ENCODE data around the gene TCAIM.
"Not testable (repeated sequence)": the region's sequence is repeated elsewhere in the genome, so short reads cannot be mapped to it uniquely, and the experiment has no call there.

The TCAIM gene

GRCh38 chr3:44416031-44417030 is 77.8 kb downstream of the TCAIM start:
- DNase-seq (ENCODE audit: low read depth): no peak

- not testable (repeated sequence) for DNase-seq (ENCODE audit: low read depth)
These were observed 79.6 kb downstream of the TCAIM start for GRCh38 chr3:44418118-44418517.

DNA sequence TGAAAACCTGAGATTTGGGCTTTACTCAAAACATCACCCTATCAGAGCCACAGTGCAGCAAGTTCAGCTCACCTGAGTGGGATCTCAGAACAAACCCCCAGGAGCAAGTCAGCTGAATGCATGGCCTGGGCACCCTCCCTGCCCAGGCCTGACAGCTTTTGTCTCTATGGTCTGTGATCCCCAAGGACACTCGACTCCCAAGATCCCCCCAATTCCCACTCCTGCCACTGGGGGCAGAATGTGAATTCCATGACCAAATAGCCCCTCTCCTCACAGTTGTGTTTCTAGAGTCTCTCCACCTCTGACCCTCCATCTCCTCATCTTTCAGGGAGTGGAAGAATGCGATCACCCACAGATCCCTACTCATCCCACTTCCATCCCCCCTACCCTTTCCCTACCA is 80.0 kb downstream of the TCAIM start:
- DNase-seq (ENCODE audit: low read depth): no peak

DNA sequence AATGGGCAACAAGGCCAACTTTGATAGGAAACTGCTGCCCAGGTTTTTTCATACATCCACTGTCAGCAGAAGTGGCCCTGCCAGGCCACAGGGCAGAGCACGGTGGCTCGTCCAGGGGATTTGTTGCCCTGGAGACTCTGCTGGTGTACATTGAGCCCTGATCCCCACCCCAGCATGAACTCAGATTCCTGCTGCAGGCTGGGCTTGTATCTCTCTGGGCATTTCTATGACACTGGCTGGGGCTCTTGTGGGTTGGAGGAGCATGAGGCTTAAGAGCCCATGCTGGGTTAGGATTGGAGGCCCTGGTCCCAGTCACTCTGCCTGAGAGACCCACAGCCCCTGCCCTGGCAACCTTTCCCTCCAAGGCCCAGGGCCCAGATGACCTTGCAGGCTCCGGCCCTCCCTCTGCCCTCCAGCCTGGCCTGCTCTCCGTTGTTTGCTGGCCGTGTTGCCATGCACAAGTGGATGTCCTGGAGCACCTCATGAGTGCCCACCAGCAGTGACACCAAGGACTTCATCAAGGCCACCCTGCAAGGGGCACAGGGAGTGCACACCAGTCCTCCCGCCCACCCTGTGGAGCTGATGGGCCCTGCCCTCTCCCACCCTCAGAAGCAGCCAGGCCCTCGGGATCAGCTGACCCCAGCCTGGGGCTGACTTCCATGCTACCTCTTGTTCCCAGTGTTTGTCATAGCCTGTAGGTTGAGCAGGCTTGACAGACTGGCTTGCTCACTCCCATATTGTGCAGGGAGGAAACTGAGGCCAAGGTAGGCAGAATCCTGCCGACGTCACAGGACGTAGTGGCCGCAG is 80.8 kb downstream of the TCAIM start:
- DNase-seq (ENCODE audit: low read depth): no peak

DNA sequence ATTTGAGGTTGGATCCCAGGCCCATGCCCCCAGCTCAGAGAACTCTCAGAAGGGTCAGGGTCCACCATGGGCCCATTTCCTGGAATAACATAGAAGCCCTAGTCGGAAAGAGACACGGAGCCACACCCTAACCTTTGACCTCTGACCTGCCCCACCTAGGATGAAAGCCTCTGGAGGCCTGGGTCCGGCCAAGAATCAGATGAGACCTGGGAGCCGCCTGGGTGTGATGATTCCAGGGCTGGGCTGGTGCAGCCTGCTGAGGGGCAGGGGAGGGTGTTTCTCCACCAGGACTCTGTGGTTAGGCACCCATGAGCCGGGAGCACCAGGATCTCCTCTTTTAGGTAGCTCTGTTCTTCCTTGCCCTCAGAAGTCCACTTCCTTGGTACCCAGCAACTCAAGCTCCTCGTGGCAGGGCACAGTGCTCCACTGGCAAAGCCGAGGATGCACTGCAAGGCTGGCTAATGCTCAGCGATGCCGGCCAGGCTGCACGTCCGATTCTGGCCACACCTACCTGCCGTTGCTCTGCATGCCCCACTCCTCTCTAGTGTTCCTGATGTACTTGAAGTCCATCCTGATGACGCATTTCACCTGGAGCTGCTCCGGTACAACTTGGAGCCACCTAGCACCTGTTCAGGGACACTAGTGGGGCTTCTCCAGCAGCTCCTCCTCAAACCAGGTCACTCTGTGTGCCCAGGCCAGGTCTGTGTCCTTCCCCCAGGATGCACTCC is 81.5 kb downstream of the TCAIM start:
- DNase-seq (ENCODE audit: low read depth): no peak

DNA sequence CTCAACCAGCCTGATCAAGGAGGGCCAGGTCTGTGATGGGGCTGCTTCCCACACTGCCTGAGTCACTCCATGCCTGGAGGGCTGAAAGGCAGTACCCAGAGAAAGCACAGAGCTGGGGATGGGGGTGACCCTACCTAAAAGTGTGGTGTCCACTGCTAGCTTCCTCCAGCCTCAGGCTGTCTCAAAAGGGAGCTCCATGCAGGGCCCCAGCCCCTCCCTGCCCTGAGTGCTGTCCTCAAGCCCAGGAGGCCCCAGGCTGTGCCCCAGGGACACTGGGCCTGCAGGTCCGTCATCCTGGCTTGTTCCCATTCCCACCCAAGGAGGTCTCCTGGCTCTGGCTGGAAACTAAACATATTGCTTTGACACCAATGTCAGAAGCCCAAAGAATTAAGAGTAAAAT is 82.1 kb downstream of the TCAIM start:
- no peak for DNase-seq (ENCODE audit: low read depth)

GRCh38 chr3:44421280-44421679 is 82.7 kb downstream of the TCAIM start:
- no peak for DNase-seq (ENCODE audit: low read depth)

DNA sequence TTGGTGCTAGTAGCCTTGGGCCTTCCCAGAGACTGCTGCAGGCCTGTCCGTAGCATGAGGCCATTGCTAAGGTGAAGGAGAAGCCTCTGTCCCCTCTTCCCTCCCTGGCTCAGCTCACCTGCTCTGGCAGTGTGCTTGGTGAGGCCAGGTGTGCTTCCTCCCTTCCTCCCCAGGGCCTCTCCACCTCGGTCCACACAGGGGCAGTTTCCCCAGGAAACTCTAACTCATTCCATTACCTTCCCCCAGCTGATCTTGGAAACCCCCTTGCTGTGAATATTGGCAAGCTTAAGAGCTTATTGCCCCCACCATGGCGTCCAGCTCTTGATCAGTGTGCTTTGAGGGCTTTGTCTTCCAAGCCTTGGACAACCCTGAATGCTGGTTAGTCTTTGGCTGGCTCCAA is 86.2 kb downstream of the TCAIM start:
- DNase-seq (ENCODE audit: low read depth): no peak

DNA sequence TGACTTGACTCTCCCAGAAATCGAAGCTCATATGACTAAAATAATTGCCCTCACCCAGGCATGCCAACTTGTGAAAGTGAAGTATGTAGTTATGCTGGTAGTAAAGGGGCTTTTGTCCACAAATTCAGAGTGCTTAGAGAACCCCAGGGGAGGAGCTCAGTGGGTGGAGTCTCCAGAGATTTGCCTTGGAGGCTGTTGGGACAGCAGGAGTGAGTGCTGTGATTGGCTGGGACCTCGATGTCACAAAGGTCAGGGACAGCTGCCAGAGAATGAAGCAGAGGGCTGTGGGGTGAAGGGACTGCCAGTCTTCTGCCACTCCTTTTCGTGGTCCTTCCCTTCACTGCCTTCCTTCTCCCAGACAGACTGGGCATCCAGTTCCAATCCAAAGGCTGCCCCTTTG is 89.1 kb downstream of the TCAIM start:
- no peak for DNase-seq (ENCODE audit: low read depth)

DNA sequence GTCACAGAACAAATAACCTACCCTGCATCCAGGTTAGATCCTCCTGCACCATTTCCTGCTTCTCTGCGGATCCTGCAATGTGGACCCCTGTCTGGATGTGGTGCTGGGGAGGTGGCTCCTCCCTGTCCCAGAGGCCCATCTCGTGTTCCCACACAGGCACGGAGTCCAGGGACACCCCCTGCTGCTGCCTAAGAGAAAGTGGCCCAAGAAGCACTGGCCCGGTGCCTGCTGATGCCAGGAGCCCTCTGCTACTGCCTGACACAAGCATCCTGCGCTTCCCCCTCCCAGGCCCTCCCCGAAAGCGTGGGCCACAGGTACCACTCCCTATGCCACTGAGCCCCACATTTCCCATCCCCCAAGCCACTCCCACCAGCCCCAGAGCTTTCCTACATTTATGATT is 90.3 kb downstream of the TCAIM start:
- no peak for DNase-seq (ENCODE audit: low read depth)

DNA sequence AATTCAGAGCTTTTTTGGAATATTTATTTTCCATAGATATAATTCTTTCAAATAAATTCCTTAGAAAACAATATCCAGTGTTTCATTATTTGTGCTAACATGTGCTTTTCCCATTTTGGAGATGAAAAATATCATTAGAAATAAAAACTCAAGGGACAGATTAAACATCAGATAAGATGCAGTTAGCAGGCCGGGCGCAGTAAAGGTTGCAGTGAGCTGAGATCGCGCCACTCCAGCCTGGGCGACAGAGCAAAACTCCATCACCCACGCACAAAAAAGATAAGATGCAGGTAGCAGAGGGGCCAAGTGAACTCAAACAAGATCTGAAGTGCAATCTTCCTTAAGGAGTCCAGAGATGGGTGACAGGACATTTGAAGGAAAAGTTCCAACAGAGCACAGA is 90.9 kb downstream of the TCAIM start:
- DNase-seq (ENCODE audit: low read depth): no peak

- DNase-seq (ENCODE audit: low read depth): no peak
These were observed 91.9 kb downstream of the TCAIM start for GRCh38 chr3:44430466-44430865.

GRCh38 chr3:44434834-44435510 is 96.4 kb downstream of the TCAIM start:
- no peak for DNase-seq (ENCODE audit: low read depth)

- DNase-seq (ENCODE audit: low read depth): no peak
These were observed 97.6 kb downstream of the TCAIM start for GRCh38 chr3:44436181-44436580.

DNA sequence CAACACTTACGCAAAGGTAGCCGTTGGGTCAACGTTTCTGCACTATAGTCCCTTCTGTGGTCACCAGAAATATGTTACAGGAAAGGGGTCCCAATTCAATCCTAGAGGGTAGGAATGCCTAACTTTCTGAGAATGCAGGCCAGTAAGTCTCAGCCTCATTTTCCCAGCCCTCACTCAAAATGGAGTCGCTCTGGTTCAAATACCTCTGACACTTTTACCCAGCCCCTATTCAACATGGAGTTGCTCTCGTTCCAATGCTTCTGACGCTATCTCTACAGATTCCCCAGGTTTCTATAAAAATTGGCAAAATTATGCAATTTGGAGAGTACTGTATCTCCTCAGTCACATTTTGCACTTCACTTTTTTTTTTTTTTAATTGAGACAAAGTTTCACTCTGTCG is 99.2 kb downstream of the TCAIM start:
- no peak for DNase-seq (ENCODE audit: low read depth)

GRCh38 chr3:44439499-44440295 is 101.1 kb downstream of the TCAIM start:
- peak; percentile 30 for DNase-seq (ENCODE audit: low read depth)

- no peak for DNase-seq (ENCODE audit: low read depth)
These were observed 104.2 kb downstream of the TCAIM start for GRCh38 chr3:44442596-44443309.

DNA sequence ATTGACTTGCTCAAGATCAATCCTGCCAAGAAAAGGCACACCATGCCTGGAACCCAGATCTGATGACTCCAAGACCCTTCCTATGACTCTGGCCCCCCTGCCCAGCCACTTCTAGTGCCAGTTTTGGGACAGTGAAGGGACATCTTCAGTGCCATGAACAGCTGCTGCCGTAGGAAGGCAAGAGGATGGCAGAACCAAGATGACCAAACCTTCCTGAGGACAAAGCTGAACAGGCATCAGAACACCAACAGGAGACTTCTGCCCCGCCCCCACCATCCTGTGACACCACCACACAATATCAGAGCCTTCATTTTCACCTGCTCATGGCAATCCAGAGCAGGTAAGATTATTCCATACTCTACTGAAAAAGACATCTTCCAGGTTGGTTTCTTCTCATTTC is 105.9 kb downstream of the TCAIM start:
- no peak for DNase-seq (ENCODE audit: low read depth)

- no peak for DNase-seq (ENCODE audit: low read depth)
These were observed 106.5 kb downstream of the TCAIM start for GRCh38 chr3:44444896-44445691.
